ENCODE results near the gene SDK1. TPM values are rescaled to one million over a fixed set of nuclear protein-coding genes. Genes with fewer than 3 reads are reported as not detected.

The SDK1 gene
- total and polyA plus RNA-seq, 10 of the 15 experiments (the other 5 are each of a cell fraction or from before 2014, with no cell fraction given) = 0.14 to 0.33 TPM; not detected in 8

DNA sequence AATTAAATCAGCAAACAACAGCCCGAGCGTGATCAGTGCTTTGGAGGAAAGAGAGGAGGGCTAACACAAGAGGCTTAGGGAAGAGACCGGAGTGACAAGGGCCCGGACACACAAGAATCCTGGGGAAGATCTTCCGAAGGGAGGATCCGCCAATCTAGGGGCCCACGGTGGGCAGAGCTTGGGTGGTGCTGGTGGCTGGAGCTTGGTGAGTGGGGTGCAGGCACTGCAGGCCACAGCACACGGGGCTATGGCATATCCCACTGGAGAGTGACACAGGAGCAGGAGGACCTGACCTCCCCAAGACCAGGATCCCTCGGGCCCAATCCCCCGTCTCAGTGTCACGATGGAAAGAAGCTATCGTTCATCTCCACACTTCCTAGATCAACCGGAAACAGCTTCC, 909.8 kb downstream of the SDK1 start (continued):
- no peak for TF ChIP-seq LARP7 (IDR thresholded peaks at IDR 0.05)
- no peak for TF ChIP-seq PKNOX1 (IDR thresholded peaks at IDR 0.05)
- TF ChIP-seq ZNF384 (IDR thresholded peaks at IDR 0.05; ENCODE audit: borderline replicate concordance, low read depth, low read length) = no peak
- TF ChIP-seq TAF1 (IDR thresholded peaks at IDR 0.05; ENCODE audit: borderline replicate concordance, low read depth, low read length) = no peak
- no peak for TF ChIP-seq NR2C1 (IDR thresholded peaks at IDR 0.05)
- TF ChIP-seq, protein P1, sequence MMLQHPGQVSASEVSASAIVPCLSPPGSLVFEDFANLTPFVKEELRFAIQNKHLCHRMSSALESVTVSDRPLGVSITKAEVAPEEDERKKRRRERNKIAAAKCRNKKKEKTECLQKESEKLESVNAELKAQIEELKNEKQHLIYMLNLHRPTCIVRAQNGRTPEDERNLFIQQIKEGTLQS (IDR thresholded peaks at IDR 0.05; ENCODE audit: borderline replicate concordance, extremely low read depth, low read depth, low read length) = no peak
- TF ChIP-seq KAT2A (conservative IDR thresholded peaks at IDR 0.05; ENCODE audit: control insufficient read depth, low read depth, low read length) = no peak
- TF ChIP-seq, protein P2, sequence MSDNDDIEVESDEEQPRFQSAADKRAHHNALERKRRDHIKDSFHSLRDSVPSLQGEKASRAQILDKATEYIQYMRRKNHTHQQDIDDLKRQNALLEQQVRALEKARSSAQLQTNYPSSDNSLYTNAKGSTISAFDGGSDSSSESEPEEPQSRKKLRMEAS (IDR thresholded peaks at IDR 0.05; ENCODE audit: low read depth, low read length) = no peak

DNA sequence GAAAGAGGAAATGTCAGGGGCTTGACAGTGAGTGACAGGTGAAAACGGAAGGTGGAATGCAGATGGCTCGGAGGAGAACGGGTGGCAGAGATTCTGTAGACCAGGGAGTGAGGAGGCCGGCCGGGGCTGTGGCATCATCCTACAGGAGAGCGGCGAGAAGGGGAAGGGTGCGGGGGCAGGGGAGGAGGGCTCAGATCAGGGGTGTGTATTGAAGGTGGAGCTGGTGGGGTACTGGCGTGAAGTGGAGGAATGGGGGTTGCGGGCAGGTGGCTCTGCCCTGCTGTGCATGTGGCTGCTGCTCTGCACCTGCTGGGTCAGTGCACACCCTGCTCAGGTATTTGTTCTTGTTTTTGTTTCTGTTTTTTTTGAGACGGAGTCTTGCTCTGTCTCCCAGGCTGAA, 910.2 kb downstream of the SDK1 start:
- SMC1A ChIA-PET (ENCODE audit: uncharacterized antibody, unreplicated experiment) = no interaction called here
- 57% methylated on average over 7 of the region's 11 CpGs for WGBS (ENCODE audit: insufficient coverage, insufficient replicate concordance, low lambda C conversion rate, missing lambda C conversion rate)
- no TSS peak for BruUV-seq (replicated peaks)
- Histone ChIP-seq H3K36me3 (ENCODE audit: control insufficient read depth in 2 of 2, insufficient read depth in 2 of 2, low read length in 1 of 2) (no peaks in the 10 kb centered on the region), H3K4me1 (ENCODE audit: control insufficient read depth, insufficient read depth, low read length) (no peaks in the 10 kb centered on the region), H3K4me3 (no peak overlapping the region), H3K79me2 (ENCODE audit: control insufficient read depth, insufficient read depth, low read length) (no peaks in the 10 kb centered on the region), H4K20me1 (ENCODE audit: control insufficient read depth, insufficient read depth) (no peaks in the 10 kb centered on the region), H3K4me2 (ENCODE audit: control insufficient read depth, insufficient read depth) (no peak overlapping the region), H3K27ac (ENCODE audit: control insufficient read depth, insufficient read depth) (no peak overlapping the region), H2AFZ (ENCODE audit: control insufficient read depth, low read depth, low read length) (no peak overlapping the region), H3K9me3 (replicated peaks; ENCODE audit: control insufficient read depth, insufficient read depth, low read length) (no peaks in the 10 kb centered on the region; the same call in 2 of the 3 replicates), H3K9ac (ENCODE audit: control insufficient read depth, insufficient read depth, low read length) (no peak overlapping the region), H3K27me3 (replicated peaks in 1 of 2; ENCODE audit: control insufficient read depth in 2 of 2, insufficient read depth in 2 of 2, low read length in 1 of 2) (no peaks in the 10 kb centered on the region)
- POLR2A ChIA-PET = no interaction called here
- ATAC-seq (no peak), FAIRE-seq (no peak), DNase-seq (ENCODE audit: low read depth, low spot score) (no peak)
- intact Hi-C loops (cut with micrococcal nuclease; ENCODE audit: unreplicated experiment) (no loop called here), in situ Hi-C loops (cut with MboI) (no loop called here)
- RAD21 ChIA-PET (ENCODE audit: unreplicated experiment) = no interaction called here
- no peak for TF ChIP-seq ZNF217 (IDR thresholded peaks at IDR 0.05)
- TF ChIP-seq KDM1A (IDR thresholded peaks at IDR 0.05; ENCODE audit: borderline replicate concordance) = no peak
- TF ChIP-seq, protein P1 (IDR thresholded peaks at IDR 0.05; ENCODE audit: borderline replicate concordance, extremely low read depth, low read depth, low read length) = no peak
- TF ChIP-seq, protein P2 (IDR thresholded peaks at IDR 0.05; ENCODE audit: low read depth, low read length) = no peak
- no peak for TF ChIP-seq SMC3 (IDR thresholded peaks at IDR 0.05; ENCODE audit: borderline replicate concordance, low read length)
- no peak for TF ChIP-seq GABPA (IDR thresholded peaks at IDR 0.05; ENCODE audit: low read depth)
- no peak for TF ChIP-seq SIN3A (IDR thresholded peaks at IDR 0.05; ENCODE audit: low read depth, low read length)
- TF ChIP-seq CHD1 (IDR thresholded peaks at IDR 0.05; ENCODE audit: low read depth, low read length) = no peak
- no peak for TF ChIP-seq NR2C1 (IDR thresholded peaks at IDR 0.05)
- CTCF ChIA-PET = no interaction called here

Measured in GM12878 (cell line).